KMS-11 (cell line): ENCODE results near the gene NEURL1.

Source experiments
- H2AFZ ChIP-seq: fragments of 200-600 bp; sonication (generic); 2 replicates; pipeline ENCODE4 v1.6.1; 2016; ENCODE audit warnings: antibody characterized with exemption, mixed run types, low read depth
- H3K27ac ChIP-seq: fragments of 200-600 bp; sonication (generic); 2 replicates; pipeline ENCODE4 v1.6.1; 2016; ENCODE audit warnings: mild to moderate bottlenecking, mixed run types
- H3K27me3 ChIP-seq: fragments of 200-600 bp; sonication (generic); 2 replicates; pipeline ENCODE4 v1.6.1; 2017; ENCODE audit warnings: mild to moderate bottlenecking, low read depth, mixed run types, moderate library complexity; ENCODE audit not compliant: insufficient read depth
- H3K36me3 ChIP-seq: fragments of 200-600 bp; sonication (generic); 2 replicates; pipeline ENCODE4 v1.6.1; 2017; ENCODE audit warnings: mild to moderate bottlenecking, mixed run types; ENCODE audit not compliant: insufficient read depth
- H3K4me1 ChIP-seq: fragments of 200-600 bp; sonication (generic); 2 replicates; pipeline ENCODE4 v1.6.1; 2016; ENCODE audit warnings: mild to moderate bottlenecking, low read depth, mixed run types; ENCODE audit not compliant: poor library complexity, severe bottlenecking
- H3K4me2 ChIP-seq: fragments of 200-600 bp; sonication (generic); 2 replicates; pipeline ENCODE4 v1.7.0; 2016; ENCODE audit warnings: mild to moderate bottlenecking, mixed run types
- H3K4me3 ChIP-seq: fragments of 200-600 bp; sonication (generic); IDR thresholded peaks from 2 replicates; pipeline ENCODE4 v1.6.1; 2017; ENCODE audit warnings: low read depth, low read length, mixed read lengths; ENCODE audit not compliant: insufficient read depth
- H3K79me2 ChIP-seq: fragments of 200-600 bp; sonication (generic); 2 replicates; pipeline ENCODE4 v1.6.1; 2016; ENCODE audit warnings: low read depth, mixed run types; ENCODE audit not compliant: insufficient read depth
- H3K9ac ChIP-seq: fragments of 200-600 bp; sonication (generic); 2 replicates; pipeline ENCODE4 v1.6.1; 2016; ENCODE audit warnings: mild to moderate bottlenecking, mixed run types
- H4K20me1 ChIP-seq: fragments of 200-600 bp; sonication (generic); 2 replicates; pipeline ENCODE4 v1.6.1; 2016; ENCODE audit warnings: mild to moderate bottlenecking, mixed run types; ENCODE audit not compliant: insufficient read depth
- TF ChIP-seq, protein P1 (sequence below): fragments of 200-600 bp; sonication (generic); conservative IDR thresholded peaks from 2 replicates; pipeline ENCODE4 v1.6.1; 2017; ENCODE audit warnings: low read depth, mild to moderate bottlenecking, antibody characterized with exemption, low read length, moderate library complexity, mixed read lengths

Gene NEURL1

DNA sequence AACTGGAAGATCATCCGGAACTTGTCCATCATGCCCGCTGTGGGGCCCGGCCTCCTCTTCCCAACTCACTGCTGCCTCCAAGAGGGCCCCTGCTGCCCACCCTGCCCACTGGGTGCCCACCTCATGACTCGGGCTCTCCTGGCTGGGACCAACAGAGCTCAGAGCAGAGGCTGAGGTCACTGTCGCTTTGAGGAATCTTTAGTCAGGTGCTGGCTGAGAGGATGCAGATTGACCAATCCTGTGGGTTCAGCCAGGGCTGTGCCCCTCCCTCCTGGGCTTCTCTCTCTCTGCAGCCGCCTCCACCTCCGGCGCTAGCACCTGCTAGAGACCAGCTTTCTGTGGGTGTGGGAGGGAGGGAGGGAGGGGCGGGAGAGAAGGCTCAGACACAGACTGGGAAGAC is 34.8 kb upstream of the NEURL1 start, which contains the start of gene CALHM1:
CALHM1 (minus strand) TSS at position 181 of the 400 bp plus-strand sequence; CDS start at position 32, 149 bp downstream.
- no peaks in the 10 kb centered on the region for H3K79me2 ChIP-seq
- H3K27ac ChIP-seq: no peak within 1 kb of the TSS
- no peaks in the 10 kb centered on the region for H3K36me3 ChIP-seq
- TF ChIP-seq, protein P1, sequence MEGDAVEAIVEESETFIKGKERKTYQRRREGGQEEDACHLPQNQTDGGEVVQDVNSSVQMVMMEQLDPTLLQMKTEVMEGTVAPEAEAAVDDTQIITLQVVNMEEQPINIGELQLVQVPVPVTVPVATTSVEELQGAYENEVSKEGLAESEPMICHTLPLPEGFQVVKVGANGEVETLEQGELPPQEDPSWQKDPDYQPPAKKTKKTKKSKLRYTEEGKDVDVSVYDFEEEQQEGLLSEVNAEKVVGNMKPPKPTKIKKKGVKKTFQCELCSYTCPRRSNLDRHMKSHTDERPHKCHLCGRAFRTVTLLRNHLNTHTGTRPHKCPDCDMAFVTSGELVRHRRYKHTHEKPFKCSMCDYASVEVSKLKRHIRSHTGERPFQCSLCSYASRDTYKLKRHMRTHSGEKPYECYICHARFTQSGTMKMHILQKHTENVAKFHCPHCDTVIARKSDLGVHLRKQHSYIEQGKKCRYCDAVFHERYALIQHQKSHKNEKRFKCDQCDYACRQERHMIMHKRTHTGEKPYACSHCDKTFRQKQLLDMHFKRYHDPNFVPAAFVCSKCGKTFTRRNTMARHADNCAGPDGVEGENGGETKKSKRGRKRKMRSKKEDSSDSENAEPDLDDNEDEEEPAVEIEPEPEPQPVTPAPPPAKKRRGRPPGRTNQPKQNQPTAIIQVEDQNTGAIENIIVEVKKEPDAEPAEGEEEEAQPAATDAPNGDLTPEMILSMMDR: no peak
- peaks cover 21% of the 10 kb centered on the region for H3K4me1 ChIP-seq
- H3K27me3 ChIP-seq: no peaks in the 10 kb centered on the region
- 0 out of 2 replicates have a peak within 1 kb of the TSS, but pooled peaks have one; percentile 17 for H3K4me2 ChIP-seq
- no peaks in the 10 kb centered on the region for H4K20me1 ChIP-seq
- H2AFZ ChIP-seq: peak within 1 kb of the TSS; percentile 55; the same call in 1 of the 2 replicates
- no peak within 1 kb of the TSS for H3K4me3 ChIP-seq
- no peak within 1 kb of the TSS for H3K9ac ChIP-seq

DNA sequence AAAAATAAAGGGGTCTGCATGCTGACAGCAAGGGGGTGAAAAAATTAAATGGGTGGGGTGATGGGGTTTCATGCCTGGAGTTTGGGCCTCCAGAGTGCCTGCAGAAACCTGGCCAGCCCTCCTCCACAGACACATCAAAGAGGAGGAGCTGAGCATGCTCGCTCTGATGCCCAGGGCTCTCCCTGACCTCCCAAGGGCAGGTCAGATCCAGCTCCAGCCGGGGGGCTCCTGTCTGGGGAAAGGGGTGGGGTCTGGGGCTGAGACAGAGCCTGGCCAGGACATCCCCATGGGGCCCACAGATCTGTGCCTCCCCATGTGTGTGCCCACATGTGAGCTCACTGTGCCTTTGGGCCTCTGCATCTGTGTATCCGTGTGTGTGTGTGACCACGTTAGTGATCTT is 33.9 kb upstream of the NEURL1 start:
- H3K4me2 ChIP-seq: no peak overlapping the region

DNA sequence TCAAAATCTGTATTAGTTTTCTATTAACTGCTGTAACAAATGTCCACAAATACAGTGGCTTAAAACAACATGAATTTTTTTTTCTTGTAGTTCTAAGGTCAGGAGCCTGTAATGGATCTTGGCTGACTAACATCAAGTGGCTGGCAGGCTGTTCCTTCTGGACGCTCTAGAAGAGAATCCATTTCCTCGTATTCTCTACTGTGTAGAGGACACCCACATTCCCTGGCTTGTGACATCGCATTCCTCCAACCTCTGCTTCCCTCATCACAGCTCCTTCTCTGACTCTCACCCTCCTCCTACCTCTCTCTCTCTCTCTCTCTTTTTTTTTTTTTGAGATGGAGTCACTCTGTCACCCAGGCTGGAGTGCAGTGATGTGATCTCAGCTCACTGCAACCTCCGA is 30.0 kb upstream of the NEURL1 start:
- Histone ChIP-seq H3K27ac (no peak overlapping the region), H4K20me1 (no peaks in the 10 kb centered on the region), H3K9ac (no peak overlapping the region), H3K79me2 (no peaks in the 10 kb centered on the region), H3K4me2 (no peak overlapping the region), H3K36me3 (no peaks in the 10 kb centered on the region), H2AFZ (no peak overlapping the region), H3K27me3 (no peaks in the 10 kb centered on the region), H3K4me1 (peaks cover 32% of the 10 kb centered on the region), H3K4me3 (no peak overlapping the region)
- TF ChIP-seq, protein P1: no peak

More for the DNA sequence above, 33.9 kb upstream of the NEURL1 start:
- Histone ChIP-seq H3K4me1 (peaks cover 21% of the 10 kb centered on the region), H3K4me3 (no peak overlapping the region), H3K27ac (no peak overlapping the region), H3K9ac (no peak overlapping the region), H3K27me3 (no peaks in the 10 kb centered on the region), H2AFZ (peak overlapping the region; percentile 55; the same call in 1 of the 2 replicates), H4K20me1 (no peaks in the 10 kb centered on the region), H3K79me2 (no peaks in the 10 kb centered on the region), H3K36me3 (no peaks in the 10 kb centered on the region)
- TF ChIP-seq, protein P1: no peak

DNA sequence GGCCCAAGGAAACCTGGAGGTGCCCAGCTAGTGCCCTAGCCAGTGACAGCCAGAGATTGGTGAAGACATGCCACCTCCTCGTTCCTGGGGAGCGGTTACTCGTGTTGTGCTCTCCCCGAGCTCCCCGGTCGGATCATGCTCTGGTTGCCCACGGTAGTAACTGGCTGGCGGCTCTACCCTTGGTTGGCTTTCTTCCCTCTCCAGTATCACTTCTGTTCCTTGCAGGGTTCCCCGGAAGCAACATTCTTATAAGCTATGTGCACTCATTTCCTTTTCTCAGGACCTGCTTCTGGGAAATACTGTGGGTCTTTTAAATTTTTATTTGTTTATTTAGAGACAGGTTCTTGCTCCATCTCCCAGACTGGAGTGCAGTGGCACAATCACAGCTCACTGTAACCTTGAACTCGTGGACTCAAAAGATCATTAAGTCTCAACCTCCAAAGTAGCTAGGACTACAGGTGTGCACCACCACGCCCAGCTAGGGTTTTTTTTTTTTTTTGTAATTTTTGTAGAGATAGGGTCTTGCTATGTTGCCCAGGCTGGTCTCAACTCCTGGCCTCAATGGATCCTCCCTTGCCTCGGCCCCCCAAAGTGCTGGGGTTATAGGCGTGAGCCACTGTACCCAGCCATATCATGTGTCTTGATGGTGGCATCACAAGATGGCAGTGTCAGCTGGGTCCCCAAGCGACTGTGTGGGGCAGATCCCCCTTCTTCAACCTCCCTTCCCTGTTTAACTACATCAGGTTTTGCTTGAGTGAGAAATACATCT is 27.9 kb upstream of the NEURL1 start:
- H2AFZ ChIP-seq: no peak overlapping the region
- H3K4me3 ChIP-seq: no peak overlapping the region
- TF ChIP-seq, protein P1: no peak
- H3K27ac ChIP-seq: no peak overlapping the region
- no peaks in the 10 kb centered on the region for H4K20me1 ChIP-seq
- H3K27me3 ChIP-seq: no peaks in the 10 kb centered on the region
- H3K9ac ChIP-seq: no peak overlapping the region
- H3K4me2 ChIP-seq: no peak overlapping the region
- H3K36me3 ChIP-seq: no peaks in the 10 kb centered on the region
- H3K79me2 ChIP-seq: no peaks in the 10 kb centered on the region
- peaks cover 27% of the 10 kb centered on the region for H3K4me1 ChIP-seq
